Left kidney (tissue), 2 donors: ENCODE measurements around the gene CCRL2. TPM values are rescaled to one million over a fixed set of nuclear protein-coding genes. Genes with fewer than 3 reads are reported as not detected.
"Not testable (repeated sequence)": the region's sequence is repeated elsewhere in the genome, so short reads cannot be mapped to it uniquely, and the experiment has no call there.

Experiments
- DNase-seq: peaks from one replicate; pipeline ENCODE4 v3.0.0-alpha.2; 2013
- polyA plus RNA-seq: library from polyadenylated mRNA; unstranded; fragments of 120-200 nt; gene quantifications from one replicate; pipeline ENCODE4 v1.2.1, GENCODE V29; 2013; ENCODE audit not compliant: insufficient read length

Gene CCRL2
- polyA plus RNA-seq, 1 donor: 1.2 TPM

- no peak for DNase-seq
Measured at GRCh38 chr3:46429250-46429649, 22.2 kb downstream of the CCRL2 start.

GRCh38 chr3:46429671-46430070 is 22.6 kb downstream of the CCRL2 start:
- DNase-seq: no peak

GRCh38 chr3:46430879-46431278 is 23.8 kb downstream of the CCRL2 start:
- not testable (repeated sequence) for DNase-seq

GRCh38 chr3:46431905-46432304 is 24.8 kb downstream of the CCRL2 start:
- DNase-seq: not testable (repeated sequence)

GRCh38 chr3:46433118-46433517 is 26.1 kb downstream of the CCRL2 start:
- not testable (repeated sequence) for DNase-seq

GRCh38 chr3:46433841-46434240 is 26.8 kb downstream of the CCRL2 start:
- DNase-seq: no peak

- DNase-seq: no peak
Measured at GRCh38 chr3:46435081-46435726, 28.1 kb downstream of the CCRL2 start.

GRCh38 chr3:46438831-46439230 is 31.8 kb downstream of the CCRL2 start:
- DNase-seq: no peak

GRCh38 chr3:46440531-46441294 is 33.7 kb downstream of the CCRL2 start:
- no peak for DNase-seq

GRCh38 chr3:46442576-46443530 is 35.8 kb downstream of the CCRL2 start:
- DNase-seq: peak; percentile 29

- no peak for DNase-seq
Measured at GRCh38 chr3:46447228-46447985, 40.3 kb downstream of the CCRL2 start.

- no peak for DNase-seq
Measured at GRCh38 chr3:46448721-46449120, 41.7 kb downstream of the CCRL2 start.

- DNase-seq: no peak
Measured at GRCh38 chr3:46449755-46450552, 42.9 kb downstream of the CCRL2 start.

- DNase-seq: no peak
Measured at GRCh38 chr3:46453526-46454208, 46.6 kb downstream of the CCRL2 start.

- DNase-seq: no peak
Measured at GRCh38 chr3:46454209-46454595, 47.1 kb downstream of the CCRL2 start.

- no peak for DNase-seq
Measured at GRCh38 chr3:46454606-46455005, 47.5 kb downstream of the CCRL2 start.

- DNase-seq: no peak
Measured at GRCh38 chr3:46455231-46456115, 48.4 kb downstream of the CCRL2 start.

- DNase-seq: no peak
Measured at GRCh38 chr3:46456118-46456517, 49.1 kb downstream of the CCRL2 start.
